HL-60/S4 treated with phorbol 12-myristate 13-acetate at 8.2 ng/mL for 4 days and 3 days (cell line): ENCODE measurements around the gene CAMTA1.
"Not testable (repeated sequence)": the region's sequence is repeated elsewhere in the genome, so short reads cannot be mapped to it uniquely, and the experiment has no call there.

Experiments used
- in situ Hi-C: fragments of 300-500 bp; cut with MboI; formaldehyde crosslinking; loops from 2 replicates; pipeline ENCODE4 v1.15.0; 2022; ENCODE audit warnings: low sequenced_read_pairs

Gene CAMTA1

GRCh38 chr1:6803357-6803756 lies 18.1 kb downstream of the CAMTA1 start:
- in situ Hi-C loops: no loop called here

- in situ Hi-C loops: no loop called here
Observed at GRCh38 chr1:6805004-6805416, 19.8 kb downstream of the CAMTA1 start.

GRCh38 chr1:6807782-6808181 lies 22.5 kb downstream of the CAMTA1 start:
- in situ Hi-C loops: no loop called here

GRCh38 chr1:6809461-6809860 lies 24.2 kb downstream of the CAMTA1 start:
- in situ Hi-C loops: no loop called here

- in situ Hi-C loops: not testable (repeated sequence)
Observed at GRCh38 chr1:6810146-6810734, 25.0 kb downstream of the CAMTA1 start.

- in situ Hi-C loops: no loop called here
Observed at GRCh38 chr1:6811583-6811982, 26.3 kb downstream of the CAMTA1 start.

GRCh38 chr1:6813165-6813564 lies 27.9 kb downstream of the CAMTA1 start:
- in situ Hi-C loops: no loop called here

- in situ Hi-C loops: no loop called here
Observed at GRCh38 chr1:6815726-6816125, 30.5 kb downstream of the CAMTA1 start.

- in situ Hi-C loops: no loop called here
Observed at GRCh38 chr1:6819246-6820040, 34.2 kb downstream of the CAMTA1 start.

- in situ Hi-C loops: no loop called here
Observed at GRCh38 chr1:6820899-6821298, 35.6 kb downstream of the CAMTA1 start.

GRCh38 chr1:6822530-6823359 lies 37.5 kb downstream of the CAMTA1 start:
- in situ Hi-C loops: no loop called here

- in situ Hi-C loops: no loop called here
Observed at GRCh38 chr1:6823793-6824192, 38.5 kb downstream of the CAMTA1 start.

GRCh38 chr1:6824665-6825368 lies 39.6 kb downstream of the CAMTA1 start:
- in situ Hi-C loops: no loop called here

GRCh38 chr1:6825828-6826227 lies 40.6 kb downstream of the CAMTA1 start:
- in situ Hi-C loops: no loop called here

- in situ Hi-C loops: no loop called here
Observed at GRCh38 chr1:6827079-6827478, 41.8 kb downstream of the CAMTA1 start.

GRCh38 chr1:6827630-6828165 lies 42.4 kb downstream of the CAMTA1 start:
- in situ Hi-C loops: no loop called here

- in situ Hi-C loops: no loop called here
Observed at GRCh38 chr1:6831366-6831765, 46.1 kb downstream of the CAMTA1 start.

GRCh38 chr1:6832006-6832405 lies 46.8 kb downstream of the CAMTA1 start:
- in situ Hi-C loops: not testable (repeated sequence)

GRCh38 chr1:6832531-6833188 lies 47.4 kb downstream of the CAMTA1 start:
- in situ Hi-C loops: no loop called here

- in situ Hi-C loops: no loop called here
Observed at GRCh38 chr1:6833804-6834203, 48.5 kb downstream of the CAMTA1 start.
